Endothelial cell of umbilical vein (primary cell): ENCODE data around the gene TBC1D16.

Experiments
- MAX ChIP-seq: IDR thresholded peaks from 2 replicates; pipeline ENCODE4 v1.6.1; 2011; ENCODE audit not compliant: insufficient read depth, insufficient read length
- TF ChIP-seq, protein P1 (sequence below), 2 donors: IDR thresholded peaks; 1 replicate in 1 of 2; 2 replicates in 1 of 2; pipeline ENCODE4 v1.5.1; 2011; ENCODE audit warnings: low read length in 2 of 2, mild to moderate bottlenecking in 2 of 2, moderate library complexity in 2 of 2, control low read depth in 1 of 2, inconsistent platforms in 1 of 2, low read depth in 1 of 2; ENCODE audit not compliant: insufficient read depth in 1 of 2; ENCODE audit errors: extremely low read depth in 1 of 2

- TF ChIP-seq, protein P1, sequence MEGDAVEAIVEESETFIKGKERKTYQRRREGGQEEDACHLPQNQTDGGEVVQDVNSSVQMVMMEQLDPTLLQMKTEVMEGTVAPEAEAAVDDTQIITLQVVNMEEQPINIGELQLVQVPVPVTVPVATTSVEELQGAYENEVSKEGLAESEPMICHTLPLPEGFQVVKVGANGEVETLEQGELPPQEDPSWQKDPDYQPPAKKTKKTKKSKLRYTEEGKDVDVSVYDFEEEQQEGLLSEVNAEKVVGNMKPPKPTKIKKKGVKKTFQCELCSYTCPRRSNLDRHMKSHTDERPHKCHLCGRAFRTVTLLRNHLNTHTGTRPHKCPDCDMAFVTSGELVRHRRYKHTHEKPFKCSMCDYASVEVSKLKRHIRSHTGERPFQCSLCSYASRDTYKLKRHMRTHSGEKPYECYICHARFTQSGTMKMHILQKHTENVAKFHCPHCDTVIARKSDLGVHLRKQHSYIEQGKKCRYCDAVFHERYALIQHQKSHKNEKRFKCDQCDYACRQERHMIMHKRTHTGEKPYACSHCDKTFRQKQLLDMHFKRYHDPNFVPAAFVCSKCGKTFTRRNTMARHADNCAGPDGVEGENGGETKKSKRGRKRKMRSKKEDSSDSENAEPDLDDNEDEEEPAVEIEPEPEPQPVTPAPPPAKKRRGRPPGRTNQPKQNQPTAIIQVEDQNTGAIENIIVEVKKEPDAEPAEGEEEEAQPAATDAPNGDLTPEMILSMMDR (IDR thresholded peaks at IDR 0.05; ENCODE audit: extremely low read depth in 1 of 2, insufficient read depth in 1 of 2, low read depth in 1 of 2, low read length in 2 of 2), result no peak
- no peak for TF ChIP-seq MAX
These were observed 54.0 kb downstream of the TBC1D16 start for GRCh38 chr17:79981661-79982101.
